HL-60/S4 treated with phorbol 12-myristate 13-acetate at 8.2 ng/mL for 4 days and 3 days (cell line): ENCODE results near the gene KRT71.

Experiments
- in situ Hi-C: fragments of 300-500 bp; cut with MboI; formaldehyde crosslinking; loops from 2 replicates; pipeline ENCODE4 v1.15.0; 2022; ENCODE audit warnings: low sequenced_read_pairs

The KRT71 gene

GRCh38 chr12:52552681-52553195, at the start of gene KRT71:
Gene KRT71 (minus strand): TSS chr12:52553145. CDS start chr12:52553077, 68 bp downstream.
- in situ Hi-C loops = no loop called here

GRCh38 chr12:52602552-52602951, 49.6 kb upstream of the KRT71 start:
- in situ Hi-C loops = no loop called here

- in situ Hi-C loops = no loop called here
Observed at GRCh38 chr12:52601671-52602070, 48.7 kb upstream of the KRT71 start.

GRCh38 chr12:52600941-52601481, 48.1 kb upstream of the KRT71 start, which contains the start of gene KRT72:
Gene KRT72 (minus strand): TSS chr12:52601463. CDS start chr12:52601452, 11 bp downstream.
- in situ Hi-C loops = no loop called here

- in situ Hi-C loops = no loop called here
Observed at GRCh38 chr12:52600475-52600874, 47.5 kb upstream of the KRT71 start.

GRCh38 chr12:52600071-52600470, 47.1 kb upstream of the KRT71 start:
- in situ Hi-C loops = no loop called here

- in situ Hi-C loops = loop anchor here (25.0 kb wide), 1 partner anchor 388 kb away; no protein-coding TSS in a partner anchor
Observed at GRCh38 chr12:52598966-52599365, 46.0 kb upstream of the KRT71 start.

GRCh38 chr12:52594237-52594636, 41.3 kb upstream of the KRT71 start:
- in situ Hi-C loops = loop anchor here (25.0 kb wide), 1 partner anchor 393 kb away; no protein-coding TSS in a partner anchor

GRCh38 chr12:52591521-52591920, 38.6 kb upstream of the KRT71 start:
- in situ Hi-C loops = loop anchor here (25.0 kb wide), 1 partner anchor 396 kb away; no protein-coding TSS in a partner anchor

- in situ Hi-C loops = loop anchor here (25.0 kb wide), 1 partner anchor 397 kb away; no protein-coding TSS in a partner anchor
Observed at GRCh38 chr12:52590021-52590420, 37.1 kb upstream of the KRT71 start.

GRCh38 chr12:52587563-52587962, 34.6 kb upstream of the KRT71 start:
- in situ Hi-C loops = loop anchor here (25.0 kb wide), 1 partner anchor 400 kb away; no protein-coding TSS in a partner anchor

GRCh38 chr12:52585946-52586345, 33.0 kb upstream of the KRT71 start:
- in situ Hi-C loops = loop anchor here (25.0 kb wide), 1 partner anchor 401 kb away; no protein-coding TSS in a partner anchor

- in situ Hi-C loops = loop anchor here (25.0 kb wide), 1 partner anchor 402 kb away; no protein-coding TSS in a partner anchor
Observed at GRCh38 chr12:52585066-52585465, 32.1 kb upstream of the KRT71 start.

- in situ Hi-C loops = loop anchor here (5.0 to 25.0 kb wide), 2 partner anchors 283 to 403 kb away; no protein-coding TSS in a partner anchor
Observed at GRCh38 chr12:52584156-52584682, 31.3 kb upstream of the KRT71 start.

- in situ Hi-C loops = loop anchor here (5.0 to 25.0 kb wide), 2 partner anchors 284 to 404 kb away; no protein-coding TSS in a partner anchor
Observed at GRCh38 chr12:52582971-52583456, 30.1 kb upstream of the KRT71 start.

- in situ Hi-C loops = loop anchor here (5.0 to 25.0 kb wide), 2 partner anchors 285 to 405 kb away; no protein-coding TSS in a partner anchor
Observed at GRCh38 chr12:52582486-52582885, 29.5 kb upstream of the KRT71 start.

GRCh38 chr12:52581481-52581880, 28.5 kb upstream of the KRT71 start:
- in situ Hi-C loops = loop anchor here (5.0 to 25.0 kb wide), 2 partner anchors 286 to 406 kb away; no protein-coding TSS in a partner anchor

GRCh38 chr12:52581066-52581465, 28.1 kb upstream of the KRT71 start:
- in situ Hi-C loops = loop anchor here (5.0 to 25.0 kb wide), 2 partner anchors 286 to 406 kb away; no protein-coding TSS in a partner anchor

GRCh38 chr12:52580496-52580895, 27.6 kb upstream of the KRT71 start:
- in situ Hi-C loops = loop anchor here (5.0 to 25.0 kb wide), 2 partner anchors 287 to 407 kb away; no protein-coding TSS in a partner anchor

- in situ Hi-C loops = loop anchor here (5.0 to 25.0 kb wide), 2 partner anchors 288 to 408 kb away; no protein-coding TSS in a partner anchor
Observed at GRCh38 chr12:52579468-52580465, 26.8 kb upstream of the KRT71 start.
